ENCODE results near the gene SUV39H1.

SUV39H1 gene

GRCh38 chrX:48737940-48738339 is 41.4 kb downstream of the SUV39H1 start:
- H3K27ac ChIP-seq (ENCODE audit: low read length): peak overlapping the region; percentile 86
- peak overlapping the region; percentile 79 to 90 for H3K9ac ChIP-seq (ENCODE audit: low read length in 2 of 2)
- H3K36me3 ChIP-seq (ENCODE audit: control insufficient read depth in 2 of 2, insufficient read depth in 2 of 2, low read length in 2 of 2): no peaks in the 10 kb centered on the region
- peaks cover 0 to 5% of the 10 kb centered on the region in 2 donors for H3K27me3 ChIP-seq (ENCODE audit: control insufficient read depth in 1 of 2, insufficient read depth in 2 of 2, low read length in 2 of 2)
- H3K4me3 ChIP-seq (ENCODE audit: low read length in 2 of 2): peak overlapping the region; percentile 78 to 89
- H3K4me1 ChIP-seq (ENCODE audit: control insufficient read depth, insufficient read depth, low read length): peaks cover 10% of the 10 kb centered on the region
- no peaks in the 10 kb centered on the region for H3K9me3 ChIP-seq (ENCODE audit: control insufficient read depth in 2 of 2, low read length in 2 of 2)

GRCh38 chrX:48741834-48742233 is 45.3 kb downstream of the SUV39H1 start:
- Histone ChIP-seq H3K36me3 (ENCODE audit: control insufficient read depth in 2 of 2, insufficient read depth in 2 of 2, low read length in 2 of 2) (no peaks in the 10 kb centered on the region), H3K4me3 (ENCODE audit: low read length in 2 of 2) (no peak overlapping the region)

DNA sequence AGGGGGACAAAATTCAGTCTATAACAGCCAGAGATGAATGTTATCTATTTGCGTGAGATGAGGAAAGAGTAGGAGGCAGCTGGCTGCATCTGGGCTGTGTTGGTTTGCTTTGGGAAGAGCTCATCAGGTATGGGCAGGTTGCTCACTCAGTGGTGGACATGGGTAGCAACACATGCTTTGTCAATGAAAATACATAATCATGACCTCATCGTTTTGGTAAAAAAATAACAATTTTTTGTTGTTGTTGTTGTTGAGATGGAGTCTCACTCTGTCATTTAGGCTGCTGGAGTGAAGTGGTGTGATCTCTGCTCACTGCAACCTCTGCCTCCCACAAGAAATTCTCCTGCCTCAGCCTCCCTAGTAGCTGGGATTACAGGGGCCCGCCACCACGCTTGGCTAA is 48.7 kb downstream of the SUV39H1 start:
- Histone ChIP-seq H3K9ac (ENCODE audit: low read length in 2 of 2) (no peak overlapping the region), H3K4me3 (ENCODE audit: low read length in 2 of 2) (no peak overlapping the region), H3K27me3 (ENCODE audit: control insufficient read depth in 1 of 2, insufficient read depth in 2 of 2, low read length in 2 of 2) (peaks cover 0 to 5% of the 10 kb centered on the region in 2 donors), H3K9me3 (ENCODE audit: control insufficient read depth in 2 of 2, low read length in 2 of 2) (no peaks in the 10 kb centered on the region), H3K36me3 (ENCODE audit: control insufficient read depth in 2 of 2, insufficient read depth in 2 of 2, low read length in 2 of 2) (no peaks in the 10 kb centered on the region), H3K4me1 (ENCODE audit: control insufficient read depth, insufficient read depth, low read length) (no peaks in the 10 kb centered on the region), H3K27ac (ENCODE audit: low read length) (no peak overlapping the region)

More at GRCh38 chrX:48741834-48742233, 45.3 kb downstream of the SUV39H1 start:
- H3K9me3 ChIP-seq (ENCODE audit: control insufficient read depth in 2 of 2, low read length in 2 of 2): no peaks in the 10 kb centered on the region
- H3K9ac ChIP-seq (ENCODE audit: low read length in 2 of 2): no peak overlapping the region
- H3K27me3 ChIP-seq (ENCODE audit: control insufficient read depth in 1 of 2, insufficient read depth in 2 of 2, low read length in 2 of 2): peaks cover 0 to 5% of the 10 kb centered on the region in 2 donors
- H3K27ac ChIP-seq (ENCODE audit: low read length): no peak overlapping the region
- peaks cover 8% of the 10 kb centered on the region for H3K4me1 ChIP-seq (ENCODE audit: control insufficient read depth, insufficient read depth, low read length)

GRCh38 chrX:48747415-48748016 is 51.0 kb downstream of the SUV39H1 start:
- Histone ChIP-seq H3K36me3 (ENCODE audit: control insufficient read depth in 2 of 2, insufficient read depth in 2 of 2, low read length in 2 of 2) (no peaks in the 10 kb centered on the region), H3K9me3 (ENCODE audit: control insufficient read depth in 2 of 2, low read length in 2 of 2) (no peaks in the 10 kb centered on the region), H3K27ac (ENCODE audit: low read length) (no peak overlapping the region), H3K4me1 (ENCODE audit: control insufficient read depth, insufficient read depth, low read length) (no peaks in the 10 kb centered on the region), H3K27me3 (ENCODE audit: control insufficient read depth in 1 of 2, insufficient read depth in 2 of 2, low read length in 2 of 2) (peaks cover 0 to 5% of the 10 kb centered on the region in 2 donors), H3K9ac (ENCODE audit: low read length in 2 of 2) (no peak overlapping the region), H3K4me3 (ENCODE audit: low read length in 2 of 2) (no peak overlapping the region)

- no peak overlapping the region for H3K4me3 ChIP-seq (ENCODE audit: low read length in 2 of 2)
Observed at GRCh38 chrX:48749182-48749581, 52.6 kb downstream of the SUV39H1 start.

DNA sequence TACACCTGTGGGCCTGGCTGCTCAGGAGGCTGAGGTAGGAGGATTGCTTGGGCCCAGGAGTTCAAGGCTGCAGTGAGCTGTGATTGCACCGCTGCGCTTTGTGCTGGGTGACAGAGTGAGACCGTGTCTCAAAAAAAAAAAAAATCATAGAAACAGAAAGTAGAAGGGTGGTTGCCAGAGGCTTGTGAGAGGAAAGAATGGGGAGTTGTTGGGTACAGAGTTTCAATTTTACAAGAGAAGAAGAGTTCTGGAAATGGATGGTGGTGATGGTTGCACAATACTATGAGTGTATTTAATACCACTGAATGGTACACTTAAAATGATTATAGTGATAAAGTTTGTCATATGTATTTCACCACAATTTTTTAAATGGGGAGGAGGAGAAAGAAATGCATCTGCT is 54.8 kb downstream of the SUV39H1 start:
- peaks cover 0 to 26% of the 10 kb centered on the region in 2 donors for H3K27me3 ChIP-seq (ENCODE audit: control insufficient read depth in 1 of 2, insufficient read depth in 2 of 2, low read length in 2 of 2)
- no peak overlapping the region for H3K27ac ChIP-seq (ENCODE audit: low read length)
- no peaks in the 10 kb centered on the region for H3K4me1 ChIP-seq (ENCODE audit: control insufficient read depth, insufficient read depth, low read length)
- no peak overlapping the region for H3K9ac ChIP-seq (ENCODE audit: low read length in 2 of 2)
- H3K9me3 ChIP-seq (ENCODE audit: control insufficient read depth in 2 of 2, low read length in 2 of 2): no peaks in the 10 kb centered on the region
- no peaks in the 10 kb centered on the region for H3K36me3 ChIP-seq (ENCODE audit: control insufficient read depth in 2 of 2, insufficient read depth in 2 of 2, low read length in 2 of 2)
- no peak overlapping the region for H3K4me3 ChIP-seq (ENCODE audit: low read length in 2 of 2)

More at GRCh38 chrX:48749182-48749581, 52.6 kb downstream of the SUV39H1 start:
- H3K27me3 ChIP-seq (ENCODE audit: control insufficient read depth in 1 of 2, insufficient read depth in 2 of 2, low read length in 2 of 2): peaks cover 0 to 12% of the 10 kb centered on the region in 2 donors
- no peaks in the 10 kb centered on the region for H3K36me3 ChIP-seq (ENCODE audit: control insufficient read depth in 2 of 2, insufficient read depth in 2 of 2, low read length in 2 of 2)
- H3K9me3 ChIP-seq (ENCODE audit: control insufficient read depth in 2 of 2, low read length in 2 of 2): no peaks in the 10 kb centered on the region
- no peak overlapping the region for H3K9ac ChIP-seq (ENCODE audit: low read length in 2 of 2)
- no peaks in the 10 kb centered on the region for H3K4me1 ChIP-seq (ENCODE audit: control insufficient read depth, insufficient read depth, low read length)
- no peak overlapping the region for H3K27ac ChIP-seq (ENCODE audit: low read length)

GRCh38 chrX:48752498-48752897 is 56.0 kb downstream of the SUV39H1 start:
- no peaks in the 10 kb centered on the region for H3K4me1 ChIP-seq (ENCODE audit: control insufficient read depth, insufficient read depth, low read length)
- H3K9ac ChIP-seq (ENCODE audit: low read length in 2 of 2): no peak overlapping the region
- H3K4me3 ChIP-seq (ENCODE audit: low read length in 2 of 2): no peak overlapping the region
- no peaks in the 10 kb centered on the region for H3K36me3 ChIP-seq (ENCODE audit: control insufficient read depth in 2 of 2, insufficient read depth in 2 of 2, low read length in 2 of 2)
- H3K9me3 ChIP-seq (ENCODE audit: control insufficient read depth in 2 of 2, low read length in 2 of 2): no peaks in the 10 kb centered on the region
- no peak overlapping the region for H3K27ac ChIP-seq (ENCODE audit: low read length)
- H3K27me3 ChIP-seq (ENCODE audit: control insufficient read depth in 1 of 2, insufficient read depth in 2 of 2, low read length in 2 of 2): peaks cover 0 to 26% of the 10 kb centered on the region in 2 donors

DNA sequence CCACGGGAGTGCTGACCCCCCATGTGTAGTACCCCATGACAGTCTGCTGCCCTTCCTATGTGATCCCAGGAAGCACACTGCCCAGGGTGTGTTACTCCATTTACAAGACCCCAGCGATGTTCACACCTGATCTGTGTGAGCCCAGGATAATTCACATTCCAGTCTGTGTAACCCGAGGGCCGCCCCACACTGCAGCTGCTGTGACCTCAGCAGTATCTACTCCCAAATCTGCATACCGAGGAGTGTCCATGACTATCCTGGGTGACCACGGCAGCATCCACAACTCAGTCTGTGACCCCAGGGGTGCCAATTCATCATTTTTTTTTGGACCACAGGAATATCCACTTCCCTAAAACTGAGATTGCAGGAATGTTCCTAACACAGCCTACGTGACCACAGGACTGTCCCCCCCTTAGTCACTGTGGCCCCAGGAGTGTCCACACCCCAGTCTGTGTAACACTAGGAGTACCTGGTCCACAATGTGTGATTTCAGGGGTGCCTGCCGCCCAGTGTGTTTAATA is 57.2 kb downstream of the SUV39H1 start:
- no peak overlapping the region for H3K9ac ChIP-seq (ENCODE audit: low read length in 2 of 2)
- no peaks in the 10 kb centered on the region for H3K4me1 ChIP-seq (ENCODE audit: control insufficient read depth, insufficient read depth, low read length)
- H3K27ac ChIP-seq (ENCODE audit: low read length): no peak overlapping the region
- H3K4me3 ChIP-seq (ENCODE audit: low read length in 2 of 2): no peak overlapping the region
- peaks cover 0 to 24% of the 10 kb centered on the region in 2 donors for H3K27me3 ChIP-seq (ENCODE audit: control insufficient read depth in 1 of 2, insufficient read depth in 2 of 2, low read length in 2 of 2)
- H3K36me3 ChIP-seq (ENCODE audit: control insufficient read depth in 2 of 2, insufficient read depth in 2 of 2, low read length in 2 of 2): no peaks in the 10 kb centered on the region
- no peaks in the 10 kb centered on the region for H3K9me3 ChIP-seq (ENCODE audit: control insufficient read depth in 2 of 2, low read length in 2 of 2)

GRCh38 chrX:48754238-48754637 is 57.7 kb downstream of the SUV39H1 start:
- Histone ChIP-seq H3K9me3 (ENCODE audit: control insufficient read depth in 2 of 2, low read length in 2 of 2) (no peaks in the 10 kb centered on the region), H3K4me1 (ENCODE audit: control insufficient read depth, insufficient read depth, low read length) (no peaks in the 10 kb centered on the region), H3K9ac (ENCODE audit: low read length in 2 of 2) (no peak overlapping the region), H3K27me3 (ENCODE audit: control insufficient read depth in 1 of 2, insufficient read depth in 2 of 2, low read length in 2 of 2) (peaks cover 0 to 24% of the 10 kb centered on the region in 2 donors), H3K4me3 (ENCODE audit: low read length in 2 of 2) (no peak overlapping the region), H3K36me3 (ENCODE audit: control insufficient read depth in 2 of 2, insufficient read depth in 2 of 2, low read length in 2 of 2) (no peaks in the 10 kb centered on the region), H3K27ac (ENCODE audit: low read length) (no peak overlapping the region)
